ENCODE measurements around the gene AKAP17A.

GRCh38 chrX:1649621-1650020 is 58.2 kb downstream of the AKAP17A start:
- TF ChIP-seq CTCF (IDR thresholded peaks at IDR 0.05) (no peak), ZFX (IDR thresholded peaks at IDR 0.05; ENCODE audit: borderline replicate concordance) (no peak)

Measured in 22Rv1 (cell line).